H1 (cell line): ENCODE measurements around the gene PDE8A. TPM values are rescaled to one million over a fixed set of nuclear protein-coding genes. Genes with fewer than 3 reads are reported as not detected.

Experiments used
- CTCF ChIA-PET: fragments of 300-600 bp; sonication (Branson Sonifier 250); formaldehyde crosslinking; loops from one replicate; lab custom pipeline; 2021; ENCODE audit not compliant: partially characterized antibody; lab: Charles Lee
- POLR2A ChIA-PET: fragments of 300-600 bp; sonication (Branson Sonifier 250); formaldehyde crosslinking; loops from one replicate; lab custom pipeline; 2021; ENCODE audit warnings: inconsistent platforms; ENCODE audit not compliant: partially characterized antibody; lab: Charles Lee
- DNase-seq, 2 experiments: peaks; one replicate each; pipeline versions ENCODE4 v3.0.0 to v3.0.0-alpha.2; 2010 to 2022; ENCODE audit warnings: low spot score in 2 of 2, low read depth in 1 of 2, mixed read lengths in 1 of 2
- FAIRE-seq: peaks from 2 replicates; lab custom pipeline; 2011; peaks lifted over from hg19 to GRCh38; lab: Jason Lieb, UNC
- H2AFZ ChIP-seq: 2 replicates; pipeline ENCODE4 v1.8.1; 2012; ENCODE audit warnings: low read length, inconsistent platforms
- H2AK5ac ChIP-seq: 2 replicates; pipeline ENCODE4 v1.6.1; 2013; ENCODE audit warnings: low read depth, low read length
- H2BK120ac ChIP-seq: replicated peaks from 2 replicates; pipeline ENCODE3; 2013; ENCODE audit warnings: low read depth, low read length, inconsistent platforms
- H2BK12ac ChIP-seq: 2 replicates; pipeline ENCODE4 v1.6.1; 2013; ENCODE audit warnings: low read depth, low read length
- H2BK15ac ChIP-seq: 2 replicates; pipeline ENCODE4 v1.6.1; 2013; ENCODE audit warnings: low read length
- H2BK20ac ChIP-seq: 2 replicates; pipeline ENCODE4 v1.6.1; 2013; ENCODE audit warnings: low read length
- H2BK5ac ChIP-seq: 2 replicates; pipeline ENCODE4 v1.6.1; 2013; ENCODE audit warnings: low read depth, low read length
- H3K14ac ChIP-seq: 2 replicates; pipeline ENCODE4 v1.6.1; 2013; ENCODE audit warnings: inconsistent platforms; ENCODE audit not compliant: insufficient read length
- H3K18ac ChIP-seq: 2 replicates; pipeline ENCODE4 v1.6.1; 2013; ENCODE audit warnings: low read length; ENCODE audit errors: extremely low read depth
- H3K23ac ChIP-seq: 2 replicates; pipeline ENCODE4 v1.6.1; 2013; ENCODE audit warnings: inconsistent platforms; ENCODE audit not compliant: insufficient read length
- H3K23me2 ChIP-seq: 2 replicates; pipeline ENCODE4 v1.6.1; 2013; ENCODE audit warnings: low read depth, low read length
- H3K27ac ChIP-seq: 2 replicates; pipeline ENCODE4 v1.6.1; 2011; ENCODE audit warnings: low read depth, low read length, inconsistent platforms
- H3K27me3 ChIP-seq, 4 experiments: replicated peaks in 1 of 4; 1 replicate in 1 of 4; 2 replicates in 3 of 4; pipeline versions ENCODE4 v1.6.1 to v1.8.1; 2011 to 2013; ENCODE audit warnings: low read length in 3 of 4, mild to moderate bottlenecking in 3 of 4, inconsistent platforms in 2 of 4, mixed read lengths in 2 of 4, moderate library complexity in 1 of 4; ENCODE audit not compliant: control insufficient read depth in 3 of 4, insufficient read depth in 3 of 4; ENCODE audit errors: extremely low read depth in 1 of 4
- H3K36me3 ChIP-seq, 4 experiments: 2 replicates each; pipeline versions ENCODE4 v1.6.1 to v1.8.1; 2011 to 2013; ENCODE audit warnings: mild to moderate bottlenecking in 4 of 4, low read length in 3 of 4, moderate library complexity in 2 of 4, control low read depth in 1 of 4, inconsistent platforms in 1 of 4; ENCODE audit not compliant: insufficient read depth in 4 of 4, control insufficient read depth in 2 of 4
- H3K4ac ChIP-seq: replicated peaks from 2 replicates; pipeline ENCODE3; 2013; ENCODE audit warnings: low read length, low read depth, mixed read lengths, inconsistent platforms; ENCODE audit not compliant: insufficient read length
- H3K4me1 ChIP-seq, 4 experiments: replicated peaks in 1 of 4; 1 replicate in 1 of 4; 2 replicates in 3 of 4; pipeline versions ENCODE4 v1.6.1 to v1.8.1; 2011 to 2013; ENCODE audit warnings: low read length in 3 of 4, inconsistent platforms in 2 of 4, mixed read lengths in 1 of 4; ENCODE audit not compliant: insufficient read depth in 4 of 4, control insufficient read depth in 3 of 4
- H3K4me2 ChIP-seq, 2 experiments: 2 replicates each; pipeline versions ENCODE4 v1.6.1 to v1.8.1; 2011 to 2013; ENCODE audit warnings: low read depth in 2 of 2, low read length in 2 of 2, control low read depth in 1 of 2, inconsistent platforms in 1 of 2, mild to moderate bottlenecking in 1 of 2; ENCODE audit not compliant: insufficient read depth in 1 of 2
- H3K4me3 ChIP-seq, 4 experiments: fragments of 200-600, 300-600 bp in 1 of 4; sonication (generic), shearing (Covaris generic), sonication (Bioruptor Twin) in 1 of 4; 2 replicates each; pipeline versions ENCODE4 v1.5.1 to v1.8.1; 2011 to 2016; ENCODE audit warnings: low read length in 4 of 4, low read depth in 3 of 4, control low read depth in 2 of 4, inconsistent platforms in 2 of 4, mild to moderate bottlenecking in 2 of 4, mixed read lengths in 1 of 4, moderate library complexity in 1 of 4; ENCODE audit not compliant: insufficient read depth in 2 of 4; ENCODE audit errors: extremely low read depth in 1 of 4
- H3K56ac ChIP-seq: replicated peaks from 2 replicates; pipeline ENCODE3; 2013; ENCODE audit warnings: low read depth, mild to moderate bottlenecking, mixed read lengths, low read length, inconsistent platforms; ENCODE audit not compliant: insufficient read length
- H3K79me1 ChIP-seq: 2 replicates; pipeline ENCODE4 v1.6.1; 2013; ENCODE audit warnings: low read depth, low read length, control low read depth
- H3K79me2 ChIP-seq, 2 experiments: 2 replicates each; pipeline versions ENCODE4 v1.6.1 to v1.8.1; 2012 to 2013; ENCODE audit warnings: low read length in 2 of 2, mild to moderate bottlenecking in 2 of 2, inconsistent platforms in 1 of 2; ENCODE audit not compliant: insufficient read depth in 2 of 2, control insufficient read depth in 1 of 2
- H3K9ac ChIP-seq, 4 experiments: replicated peaks in 1 of 4; 1 replicate in 1 of 4; 2 replicates in 3 of 4; pipeline versions ENCODE4 v1.6.1 to v1.8.1; 2011 to 2013; ENCODE audit warnings: low read depth in 3 of 4, low read length in 3 of 4, control low read depth in 2 of 4, mild to moderate bottlenecking in 2 of 4, moderate library complexity in 2 of 4, inconsistent platforms in 1 of 4; ENCODE audit errors: extremely low read depth in 1 of 4
- H3K9me3 ChIP-seq, 2 experiments: 2 replicates each; pipeline versions ENCODE4 v1.6.1 to v1.8.1; 2012 to 2013; ENCODE audit warnings: mild to moderate bottlenecking in 2 of 2, moderate library complexity in 2 of 2, control low read depth in 1 of 2, inconsistent platforms in 1 of 2, low read depth in 1 of 2, low read length in 1 of 2, mixed read lengths in 1 of 2; ENCODE audit not compliant: insufficient read depth in 2 of 2
- H4K20me1 ChIP-seq, 2 experiments: replicated peaks in 1 of 2; 2 replicates each; pipeline versions ENCODE3 to v1.8.1; 2011 to 2013; ENCODE audit warnings: inconsistent platforms in 2 of 2, low read length in 2 of 2, mild to moderate bottlenecking in 1 of 2; ENCODE audit not compliant: insufficient read depth in 2 of 2, control insufficient read depth in 1 of 2
- H4K5ac ChIP-seq: 2 replicates; pipeline ENCODE4 v1.6.1; 2013; ENCODE audit warnings: low read length, low read depth, mixed read lengths, inconsistent platforms; ENCODE audit not compliant: insufficient read length
- H4K8ac ChIP-seq: 2 replicates; pipeline ENCODE4 v1.8.0; 2013; ENCODE audit warnings: mild to moderate bottlenecking, moderate library complexity, low read length, inconsistent platforms; ENCODE audit not compliant: insufficient read depth; ENCODE audit errors: extremely low read depth
- H4K91ac ChIP-seq: replicated peaks from 2 replicates; pipeline ENCODE3; 2013; ENCODE audit warnings: low read length, mixed read lengths, inconsistent platforms; ENCODE audit not compliant: insufficient read length
- CHD1 ChIP-seq: IDR thresholded peaks from 2 replicates; pipeline ENCODE4 v1.6.1; 2012; ENCODE audit warnings: low read depth, low read length, improper control_type of control experiment
- NANOG ChIP-seq: IDR thresholded peaks from 2 replicates; pipeline ENCODE4 v1.6.1; 2011; ENCODE audit warnings: low read length, low read depth, mild to moderate bottlenecking, inconsistent platforms; ENCODE audit not compliant: insufficient read depth, poor library complexity, severe bottlenecking
- POLR2AphosphoS5 ChIP-seq: IDR thresholded peaks from 2 replicates; pipeline ENCODE4 v1.6.1; 2011; ENCODE audit warnings: low read depth, low read length
- SP2 ChIP-seq: IDR thresholded peaks from 2 replicates; pipeline ENCODE4 v1.6.1; 2012; ENCODE audit warnings: mild to moderate bottlenecking, low read length, inconsistent platforms
- SUZ12 ChIP-seq: fragments of 200-600 bp; sonication (generic); IDR thresholded peaks from 2 replicates; pipeline ENCODE4 v1.6.1; 2012; ENCODE audit warnings: mild to moderate bottlenecking, inconsistent platforms, low read length, moderate library complexity, mixed read lengths
- TAF1 ChIP-seq: IDR thresholded peaks from 2 replicates; pipeline ENCODE4 v1.6.1; 2011; ENCODE audit warnings: mild to moderate bottlenecking, low read depth, low read length
- WGBS, 2 experiments: shearing (Covaris generic) in 1 of 2; methylation state at CpG; one replicate each; pipeline versions ENCODE4 v1.1.6 to v1.1.7; 2013 to 2015; ENCODE audit warnings: low lambda C conversion rate in 2 of 2, mixed read lengths in 2 of 2, inconsistent platforms in 1 of 2, low coverage in 1 of 2, missing lambda C conversion rate in 1 of 2; ENCODE audit not compliant: insufficient replicate concordance in 2 of 2, insufficient coverage in 1 of 2, insufficient read length in 1 of 2; ENCODE audit errors: extremely low coverage in 1 of 2, missing lambda C conversion rate in 1 of 2; 5-methylcytosine and 5-hydroxymethylcytosine counted together
- polyA plus RNA-seq, 7 experiments: library from polyadenylated mRNA; depleted of rRNA in 3 of 7; stranded (reverse) in 5 of 7; unstranded in 2 of 7; fragments of >200 nt in 5 of 7; fragments of 200-250 nt in 2 of 7; gene quantifications; 1 replicate in 5 of 7; 2 replicates in 1 of 7; 4 replicates in 1 of 7; pipeline versions ENCODE4 v1.2.1 to v1.2.3, GENCODE V29; 2011 to 2013; ENCODE audit warnings: missing spikeins in 2 of 7, mixed read lengths in 2 of 7
- total RNA-seq: library from RNA; stranded (reverse); fragmentation: NEBNext Ultra II Directional; extraction: Animal tissue kit (Norgen Biotek cat#: 25700); gene quantifications from 2 replicates; pipeline ENCODE4 v1.2.1, GENCODE V29; 2021

Gene PDE8A
- total and polyA plus RNA-seq, 2 of the 8 experiments (the other 6 are each of a cell fraction or from before 2014, with no cell fraction given) = 6.9 to 7.8 TPM

GRCh38 chr15:85000937-85001336 is 19.3 kb downstream of the PDE8A start:
- Histone ChIP-seq H2BK5ac (no peak overlapping the region), H3K4me3 (no peak overlapping the region), H3K4ac (no peak overlapping the region), H2BK12ac (no peak overlapping the region), H4K8ac (no peak overlapping the region), H2BK120ac (no peak overlapping the region), H3K27ac (no peak overlapping the region), H3K23me2 (no peaks in the 10 kb centered on the region), H3K79me1 (no peaks in the 10 kb centered on the region; the same call in 1 of the 2 replicates), H3K9me3 (no peaks in the 10 kb centered on the region), H3K79me2 (no peaks in the 10 kb centered on the region), H3K56ac (no peak overlapping the region), H3K9ac (no peak overlapping the region), H3K27me3 (no peaks in the 10 kb centered on the region), H3K23ac (no peak overlapping the region), H3K18ac (no peak overlapping the region), H2AK5ac (no peak overlapping the region), H4K91ac (no peak overlapping the region), H2BK20ac (no peak overlapping the region), H3K14ac (no peak overlapping the region), H3K4me2 (no peak overlapping the region), H2BK15ac (no peak overlapping the region), H4K5ac (no peak overlapping the region), H3K4me1 (peaks cover 0 to 7% (median 5%) of the 10 kb centered on the region in 4 experiments; a peak in 3 of 7 replicates), H3K36me3 (no peaks in the 10 kb centered on the region), H2AFZ (no peak overlapping the region), H4K20me1 (no peaks in the 10 kb centered on the region)
- no peak for TF ChIP-seq TAF1
- no peak for TF ChIP-seq NANOG
- TF ChIP-seq SUZ12 = no peak
- no peak for TF ChIP-seq POLR2AphosphoS5
- no peak for TF ChIP-seq CHD1
- no peak for TF ChIP-seq SP2
- FAIRE-seq (no peak), DNase-seq (peak in 1 of 2 experiments; percentile 26)
- ChIA-PET CTCF (interaction anchor here (1.5 to 3.3 kb wide), 3 partner anchors 9 to 47 kb away, joined by 4 to 20 read pairs (median 8); no protein-coding TSS in a partner anchor), POLR2A (interaction anchor here (1.4 kb wide), 1 partner anchor 12 kb away, joined by 3 read pairs; no protein-coding TSS in a partner anchor)
- WGBS, 2 experiments = 96% methylated on average over 5 of the region's 5 CpGs; no CpG with 5 or more reads in 1 of the 2 experiments
